ENCODE data around the gene APBB1.

- TF ChIP-seq YY1 (IDR thresholded peaks at IDR 0.05; ENCODE audit: insufficient read depth, insufficient read length) (no peak), ZNF274 (IDR thresholded peaks at IDR 0.05; ENCODE audit: low read depth, low read length) (no peak)
Observed at GRCh38 chr11:6418557-6419008, 311 bp downstream of the APBB1 start.
